Thyroid gland (tissue), 4 donors: Measurements from ENCODE around the gene TBC1D2B.

Experiments
- CTCF ChIP-seq, 6 experiments: fragments of 200-600 bp in 3 of 6; fragments of 450-650 bp in 3 of 6; sonication (generic) in 3 of 6; IDR thresholded peaks; one replicate each; pipeline ENCODE4 v1.5.1; 2016 to 2019; ENCODE audit warnings: antibody characterized with exemption in 6 of 6, mild to moderate bottlenecking in 2 of 6, inconsistent platforms in 1 of 6, moderate library complexity in 1 of 6
- POLR2A ChIP-seq, 2 donors: fragments of 450-650 bp; IDR thresholded peaks; one replicate each; pipeline ENCODE4 v1.6.1; 2017; ENCODE audit warnings: antibody characterized with exemption in 2 of 2, mild to moderate bottlenecking in 2 of 2, moderate library complexity in 1 of 2

GRCh38 chr15:78090422-78091063, 13.0 kb upstream of the TBC1D2B start:
- no peak for TF ChIP-seq CTCF (IDR thresholded peaks at IDR 0.05)
- no peak for TF ChIP-seq POLR2A (IDR thresholded peaks at IDR 0.05)
